ENCODE measurements around the gene ATP6V1D.

The ATP6V1D gene

DNA sequence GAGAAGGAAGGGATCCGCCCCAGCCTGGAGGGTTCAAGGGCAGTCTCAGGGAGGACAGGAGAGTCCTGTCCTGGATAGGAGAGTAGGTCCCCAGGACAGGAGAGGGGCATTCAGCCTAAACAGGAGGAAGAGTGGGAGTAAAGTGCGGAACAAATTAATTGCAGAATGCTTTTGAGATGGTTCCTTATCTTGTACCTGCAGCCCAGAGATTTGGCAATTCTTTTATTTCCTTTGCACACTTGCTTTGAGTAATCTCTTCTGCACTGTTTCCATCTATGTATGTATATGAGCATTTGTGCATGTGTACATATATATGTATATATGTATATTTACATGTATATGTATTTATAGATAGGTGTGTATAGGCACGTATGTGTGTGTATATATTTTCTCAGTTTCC, 29.7 kb upstream of the ATP6V1D start:
- DNase-seq (ENCODE audit: low read depth) = no peak
- no peak overlapping the region for H3K4me3 ChIP-seq (ENCODE audit: low read length)
- TF ChIP-seq, protein P1, sequence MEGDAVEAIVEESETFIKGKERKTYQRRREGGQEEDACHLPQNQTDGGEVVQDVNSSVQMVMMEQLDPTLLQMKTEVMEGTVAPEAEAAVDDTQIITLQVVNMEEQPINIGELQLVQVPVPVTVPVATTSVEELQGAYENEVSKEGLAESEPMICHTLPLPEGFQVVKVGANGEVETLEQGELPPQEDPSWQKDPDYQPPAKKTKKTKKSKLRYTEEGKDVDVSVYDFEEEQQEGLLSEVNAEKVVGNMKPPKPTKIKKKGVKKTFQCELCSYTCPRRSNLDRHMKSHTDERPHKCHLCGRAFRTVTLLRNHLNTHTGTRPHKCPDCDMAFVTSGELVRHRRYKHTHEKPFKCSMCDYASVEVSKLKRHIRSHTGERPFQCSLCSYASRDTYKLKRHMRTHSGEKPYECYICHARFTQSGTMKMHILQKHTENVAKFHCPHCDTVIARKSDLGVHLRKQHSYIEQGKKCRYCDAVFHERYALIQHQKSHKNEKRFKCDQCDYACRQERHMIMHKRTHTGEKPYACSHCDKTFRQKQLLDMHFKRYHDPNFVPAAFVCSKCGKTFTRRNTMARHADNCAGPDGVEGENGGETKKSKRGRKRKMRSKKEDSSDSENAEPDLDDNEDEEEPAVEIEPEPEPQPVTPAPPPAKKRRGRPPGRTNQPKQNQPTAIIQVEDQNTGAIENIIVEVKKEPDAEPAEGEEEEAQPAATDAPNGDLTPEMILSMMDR (IDR thresholded peaks at IDR 0.05; ENCODE audit: insufficient read depth, low read depth, low read length, missing control alignments) = no peak

GRCh38 chr14:67387195-67387594, 27.6 kb upstream of the ATP6V1D start:
- peak; percentile 33 for DNase-seq (ENCODE audit: low read depth)
- no peak overlapping the region for H3K4me3 ChIP-seq (ENCODE audit: low read length)
- TF ChIP-seq, protein P1 (IDR thresholded peaks at IDR 0.05; ENCODE audit: insufficient read depth, low read depth, low read length, missing control alignments) = no peak

- TF ChIP-seq, protein P1 (IDR thresholded peaks at IDR 0.05; ENCODE audit: insufficient read depth, low read depth, low read length, missing control alignments) = no peak
- peak; percentile 84 for DNase-seq (ENCODE audit: low read depth)
- no peak overlapping the region for H3K4me3 ChIP-seq (ENCODE audit: low read length)
Measured at GRCh38 chr14:67385618-67386017, 26.0 kb upstream of the ATP6V1D start.

DNA sequence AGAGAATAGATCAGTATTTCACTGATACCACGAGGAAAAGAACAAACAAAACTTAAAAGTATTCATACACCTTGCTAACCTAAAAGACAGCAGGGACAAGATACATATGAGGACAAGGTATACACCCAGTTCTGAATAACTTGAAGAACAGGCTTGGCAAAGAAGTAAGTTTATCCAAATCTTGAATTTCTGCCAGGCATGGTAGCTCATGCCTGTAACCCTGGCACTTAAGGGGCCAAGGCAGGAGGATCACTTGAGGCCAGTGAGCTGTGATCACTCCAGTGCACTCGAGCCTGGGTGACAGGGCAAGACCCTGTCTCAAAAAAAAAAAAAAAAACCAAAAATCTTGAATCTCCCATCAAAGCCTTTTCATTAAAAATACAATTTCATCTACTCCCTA, 25.5 kb upstream of the ATP6V1D start:
- H3K4me3 ChIP-seq (ENCODE audit: low read length) = no peak overlapping the region
- DNase-seq (ENCODE audit: low read depth) = peak; percentile 67
- TF ChIP-seq, protein P1 (IDR thresholded peaks at IDR 0.05; ENCODE audit: insufficient read depth, low read depth, low read length, missing control alignments) = no peak

DNA sequence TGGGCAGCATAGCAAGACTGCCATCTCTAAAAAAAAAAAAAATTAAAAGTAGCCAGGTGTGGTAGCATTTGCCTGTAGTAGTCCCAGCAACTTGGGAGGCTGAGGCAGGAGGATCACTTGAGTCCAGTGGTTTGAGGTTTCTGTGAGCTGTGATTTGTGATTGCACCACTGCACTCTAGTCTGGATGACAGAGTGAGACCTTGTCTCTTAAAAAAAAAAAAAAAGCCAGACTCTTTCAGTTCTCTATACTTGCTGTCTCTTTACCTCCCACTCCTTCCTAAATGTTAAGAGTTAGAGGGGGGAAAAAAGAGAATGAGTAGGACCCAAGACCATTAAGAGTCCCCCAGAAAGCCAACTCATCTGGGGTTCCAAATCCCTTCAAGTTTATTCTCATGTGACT, 18.3 kb upstream of the ATP6V1D start:
- TF ChIP-seq, protein P1 (IDR thresholded peaks at IDR 0.05; ENCODE audit: insufficient read depth, low read depth, low read length, missing control alignments) = no peak
- DNase-seq (ENCODE audit: low read depth) = no peak
- H3K4me3 ChIP-seq (ENCODE audit: low read length) = no peak overlapping the region

GRCh38 chr14:67373347-67373746, 13.7 kb upstream of the ATP6V1D start:
- DNase-seq (ENCODE audit: low read depth) = no peak
- no peak overlapping the region for H3K4me3 ChIP-seq (ENCODE audit: low read length)
- TF ChIP-seq, protein P1 (IDR thresholded peaks at IDR 0.05; ENCODE audit: insufficient read depth, low read depth, low read length, missing control alignments) = no peak

DNA sequence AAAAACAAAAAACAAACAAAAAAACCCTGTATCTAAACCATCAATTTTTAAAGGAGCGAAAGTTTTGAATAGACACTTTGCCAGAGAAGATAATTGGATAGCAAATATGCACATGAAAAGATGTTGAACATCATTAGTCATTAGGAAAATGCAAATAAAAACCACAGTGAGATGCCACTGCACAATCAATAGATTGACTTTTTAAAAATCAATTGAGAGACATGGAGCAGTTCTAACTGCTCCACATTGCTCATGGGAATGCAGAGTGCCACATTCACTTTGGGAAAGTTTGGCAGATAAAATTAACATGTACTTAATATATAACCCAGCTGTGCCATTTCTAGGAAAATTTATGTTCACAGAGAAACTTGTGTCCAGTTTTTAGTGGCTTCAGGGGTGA, 13.2 kb upstream of the ATP6V1D start:
- no peak overlapping the region for H3K4me3 ChIP-seq (ENCODE audit: low read length)
- TF ChIP-seq, protein P1 (IDR thresholded peaks at IDR 0.05; ENCODE audit: insufficient read depth, low read depth, low read length, missing control alignments) = no peak
- DNase-seq (ENCODE audit: low read depth) = no peak
